IMR-90 (cell line): ENCODE data around the gene F10. TPM values are rescaled to one million over a fixed set of nuclear protein-coding genes. Genes with fewer than 3 reads are reported as not detected.

Source experiments
- ATAC-seq: fragments of 200-7000 bp; cut with Tn5 transposase; 2 replicates; pipeline ENCODE4 v1.9.1; 2020; ENCODE audit warnings: low read depth, mild to moderate bottlenecking, moderate library complexity
- BruUV-seq: library from RNA; stranded (reverse); fragments of 400-500 nt; replicated peaks from 2 replicates; lab custom pipeline; 2021; lab: Mats Ljungman, UMichigan
- CTCF ChIA-PET: fragments of 300-600 bp; formaldehyde crosslinking; extraction: SDS; loops from one replicate; lab custom pipeline; 2021; ENCODE audit warnings: antibody characterized with exemption; lab: Yijun Ruan, JAX
- POLR2A ChIA-PET: fragments of 300-600 bp; sonication (Branson Sonifier 250); formaldehyde crosslinking; loops from one replicate; lab custom pipeline; 2022; ENCODE audit warnings: antibody characterized with exemption; ENCODE audit not compliant: unreplicated experiment; lab: Charles Lee
- DNase-seq: peaks from one replicate; pipeline ENCODE4 v3.0.0; 2013
- H2AFZ ChIP-seq: replicated peaks from 2 replicates; pipeline ENCODE3; 2013; ENCODE audit warnings: low read length, mild to moderate bottlenecking; ENCODE audit not compliant: poor library complexity
- H2AK5ac ChIP-seq: 2 replicates; pipeline ENCODE4 v1.6.1; 2013; ENCODE audit warnings: low read depth, low read length, inconsistent platforms
- H2AK9ac ChIP-seq: replicated peaks from 2 replicates; pipeline ENCODE3; 2013; ENCODE audit warnings: mild to moderate bottlenecking, low read depth, low read length, moderate library complexity; ENCODE audit not compliant: poor library complexity
- H2BK120ac ChIP-seq: 2 replicates; pipeline ENCODE4 v1.6.1; 2013; ENCODE audit warnings: low read depth, low read length, inconsistent platforms
- H2BK15ac ChIP-seq: 3 replicates; pipeline ENCODE4 v1.6.1; 2013; ENCODE audit warnings: low read depth, low read length, inconsistent platforms
- H2BK20ac ChIP-seq: 2 replicates; pipeline ENCODE4 v1.6.1; 2013; ENCODE audit warnings: low read depth, mild to moderate bottlenecking, inconsistent platforms, low read length, moderate library complexity
- H2BK5ac ChIP-seq: 2 replicates; pipeline ENCODE4 v1.6.1; 2013; ENCODE audit warnings: mild to moderate bottlenecking, low read depth, low read length, inconsistent platforms; ENCODE audit not compliant: poor library complexity, severe bottlenecking
- H3K14ac ChIP-seq: replicated peaks from 2 replicates; pipeline ENCODE4 v1.6.1; 2013; ENCODE audit warnings: low read depth, low read length, inconsistent platforms
- H3K18ac ChIP-seq: 2 replicates; pipeline ENCODE4 v1.6.1; 2013; ENCODE audit warnings: low read depth, low read length, control low read depth
- H3K23ac ChIP-seq: 2 replicates; pipeline ENCODE4 v1.6.1; 2013; ENCODE audit warnings: low read depth, low read length, inconsistent platforms
- H3K27ac ChIP-seq: 2 replicates; pipeline ENCODE4 v1.5.1; 2013; ENCODE audit warnings: mild to moderate bottlenecking, control low read depth, low read length; ENCODE audit not compliant: insufficient read depth
- H3K27me3 ChIP-seq: 2 replicates; pipeline ENCODE4 v1.6.1; 2013; ENCODE audit warnings: low read length; ENCODE audit not compliant: control insufficient read depth, insufficient read depth
- H3K36me3 ChIP-seq: 2 replicates; pipeline ENCODE4 v1.6.1; 2013; ENCODE audit warnings: low read length, mixed read lengths; ENCODE audit not compliant: control insufficient read depth, insufficient read depth
- H3K4ac ChIP-seq: 2 replicates; pipeline ENCODE4 v1.6.1; 2013; ENCODE audit warnings: low read depth, low read length, inconsistent platforms
- H3K4me1 ChIP-seq: 2 replicates; pipeline ENCODE4 v1.6.1; 2013; ENCODE audit warnings: low read length, mixed read lengths; ENCODE audit not compliant: control insufficient read depth, insufficient read depth
- H3K4me2 ChIP-seq: 2 replicates; pipeline ENCODE4 v1.6.1; 2013; ENCODE audit warnings: low read depth, mild to moderate bottlenecking, control low read depth, low read length, moderate library complexity
- H3K4me3 ChIP-seq: 2 replicates; pipeline ENCODE4 v1.5.1; 2013; ENCODE audit warnings: low read depth, mild to moderate bottlenecking, control low read depth, low read length, moderate library complexity; ENCODE audit not compliant: insufficient read depth
- H3K56ac ChIP-seq: 2 replicates; pipeline ENCODE4 v1.6.1; 2013; ENCODE audit warnings: low read length, inconsistent platforms; ENCODE audit not compliant: insufficient read depth; ENCODE audit errors: extremely low read depth
- H3K79me1 ChIP-seq, 2 experiments: 2 replicates each; pipeline ENCODE4 v1.6.1; 2013; ENCODE audit warnings: low read length in 2 of 2, inconsistent platforms in 1 of 2, low read depth in 1 of 2
- H3K9ac ChIP-seq: 2 replicates; pipeline ENCODE4 v1.6.1; 2013; ENCODE audit warnings: low read depth, low read length, control low read depth
- H3K9me1 ChIP-seq: 2 replicates; pipeline ENCODE4 v1.6.1; 2013; ENCODE audit warnings: low read length, inconsistent platforms; ENCODE audit not compliant: insufficient read depth
- H3K9me3 ChIP-seq: 2 replicates; pipeline ENCODE4 v1.6.1; 2013; ENCODE audit warnings: low read length; ENCODE audit not compliant: control insufficient read depth, insufficient read depth
- H4K20me1 ChIP-seq: 2 replicates; pipeline ENCODE4 v1.6.1; 2013; ENCODE audit warnings: low read length, inconsistent platforms; ENCODE audit not compliant: insufficient read depth
- H4K5ac ChIP-seq: 2 replicates; pipeline ENCODE4 v1.6.1; 2013; ENCODE audit warnings: mild to moderate bottlenecking, low read depth, low read length, control low read depth
- H4K8ac ChIP-seq, 2 experiments: 2 replicates each; pipeline ENCODE4 v1.6.1; 2013; ENCODE audit warnings: low read depth in 2 of 2, low read length in 2 of 2, control low read depth in 1 of 2, inconsistent platforms in 1 of 2
- H4K91ac ChIP-seq: 2 replicates; pipeline ENCODE4 v1.6.1; 2013; ENCODE audit warnings: low read depth, low read length, inconsistent platforms; ENCODE audit not compliant: insufficient read depth
- BHLHE40 ChIP-seq: fragments of 150-350 bp; IDR thresholded peaks from 2 replicates; pipeline ENCODE4 v1.6.1; 2016; ENCODE audit warnings: mild to moderate bottlenecking, low read depth, low read length
- CEBPB ChIP-seq: IDR thresholded peaks from 2 replicates; pipeline ENCODE4 v1.6.1; 2012; ENCODE audit warnings: low read depth, low read length, improper control_type of control experiment
- CTCF ChIP-seq: conservative IDR thresholded peaks from 2 replicates; pipeline ENCODE4 v1.5.1; 2012; ENCODE audit warnings: mild to moderate bottlenecking, low read depth, low read length, improper control_type of control experiment
- FOS ChIP-seq: fragments of 150-350 bp; IDR thresholded peaks from 2 replicates; pipeline ENCODE4 v1.6.1; 2016; ENCODE audit warnings: low read depth, low read length
- MAFK ChIP-seq: IDR thresholded peaks from 2 replicates; pipeline ENCODE4 v1.6.1; 2012; ENCODE audit warnings: low read depth, low read length, improper control_type of control experiment
- NFE2L2 ChIP-seq: fragments of 150-350 bp; IDR thresholded peaks from 2 replicates; pipeline ENCODE4 v1.6.1; 2016; ENCODE audit warnings: low read depth, mild to moderate bottlenecking, low read length
- RCOR1 ChIP-seq: IDR thresholded peaks from 2 replicates; pipeline ENCODE4 v1.6.1; 2012; ENCODE audit warnings: mild to moderate bottlenecking, low read length, improper control_type of control experiment; ENCODE audit not compliant: insufficient replicate concordance
- SMC3 ChIP-seq: fragments of 150-350 bp; IDR thresholded peaks from 2 replicates; pipeline ENCODE4 v1.6.1; 2016; ENCODE audit warnings: low read depth, mild to moderate bottlenecking, antibody characterized with exemption, low read length, moderate library complexity
- WGBS, 2 experiments: methylation state at CpG; one replicate each; pipeline versions ENCODE4 v1.1.5 to v1.1.7; 2013; ENCODE audit warnings: missing lambda C conversion rate in 2 of 2; ENCODE audit not compliant: insufficient read length in 1 of 2; ENCODE audit errors: extremely low coverage in 2 of 2; 5-methylcytosine and 5-hydroxymethylcytosine counted together
- dilution Hi-C: fragments of 300-500 bp; cut with HindIII; formaldehyde crosslinking; loops from one replicate; pipeline ENCODE4 v1.14.3; 2018; ENCODE audit warnings: low sequenced_read_pairs; ENCODE audit not compliant: unreplicated experiment
- in situ Hi-C: fragments of 300-500 bp; cut with MboI; formaldehyde crosslinking; loops from 3 replicates; pipeline ENCODE4 v1.14.3; 2019; ENCODE audit warnings: low sequenced_read_pairs, inconsistent platforms, mixed read lengths
- intact Hi-C: fragments of 100-400 bp; cut with micrococcal nuclease; formaldehyde crosslinking; loops from 2 replicates; pipeline ENCODE4 v1.10.0; 2022
- polyA plus RNA-seq, 3 experiments: library from polyadenylated mRNA; depleted of rRNA; stranded (reverse); fragments of >200 nt; gene quantifications; 2 replicates each; pipeline ENCODE4 v1.2.3, GENCODE V29; 2012; ENCODE audit warnings: low replicate concordance in 1 of 3
- total RNA-seq: library from RNA; depleted of rRNA; stranded (reverse); fragments of >200 nt; gene quantifications from 2 replicates; pipeline ENCODE4 v1.2.3, GENCODE V29; 2012
- TF ChIP-seq, protein P1 (sequence below): fragments of 150-350 bp; IDR thresholded peaks from 2 replicates; pipeline ENCODE4 v1.6.1; 2017; ENCODE audit warnings: mild to moderate bottlenecking, antibody characterized with exemption, low read length, low read depth

F10 gene
- total and polyA plus RNA-seq, 2 of the 4 experiments (the other 2 are of a cell fraction): 9.1 to 19.5 TPM

- TF ChIP-seq, protein P1, sequence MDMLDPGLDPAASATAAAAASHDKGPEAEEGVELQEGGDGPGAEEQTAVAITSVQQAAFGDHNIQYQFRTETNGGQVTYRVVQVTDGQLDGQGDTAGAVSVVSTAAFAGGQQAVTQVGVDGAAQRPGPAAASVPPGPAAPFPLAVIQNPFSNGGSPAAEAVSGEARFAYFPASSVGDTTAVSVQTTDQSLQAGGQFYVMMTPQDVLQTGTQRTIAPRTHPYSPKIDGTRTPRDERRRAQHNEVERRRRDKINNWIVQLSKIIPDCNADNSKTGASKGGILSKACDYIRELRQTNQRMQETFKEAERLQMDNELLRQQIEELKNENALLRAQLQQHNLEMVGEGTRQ: no peak
- TF ChIP-seq RCOR1 (no peak), FOS (no peak), CTCF (no peak), CEBPB (no peak), BHLHE40 (no peak), NFE2L2 (no peak), MAFK (no peak), SMC3 (no peak)
- no peak overlapping the region for H3K4me2 ChIP-seq
- intact Hi-C loops: no loop called here
- H3K9ac ChIP-seq: no peak overlapping the region
- H3K27me3 ChIP-seq: peaks cover 15% of the 10 kb centered on the region
- no peak overlapping the region for H3K18ac ChIP-seq
- in situ Hi-C loops: no loop called here
- ATAC-seq (no peak), DNase-seq (no peak)
- no peak overlapping the region for H4K5ac ChIP-seq
- H3K4me1 ChIP-seq: peaks cover 3% of the 10 kb centered on the region; the same call in 1 of the 2 replicates
- H4K20me1 ChIP-seq: no peaks in the 10 kb centered on the region
- peaks cover 2% of the 10 kb centered on the region; the same call in 1 of the 2 replicates for H3K9me1 ChIP-seq
- no TSS peak for BruUV-seq
- 94% methylated on average over 3 of the region's 9 CpGs; no CpG with 5 or more reads in 1 of the 2 experiments for WGBS, 2 experiments
- H2AFZ ChIP-seq: no peak overlapping the region
- H2AK5ac ChIP-seq: no peak overlapping the region
- POLR2A ChIA-PET: no interaction called here
- no peak overlapping the region for H4K91ac ChIP-seq
- H3K56ac ChIP-seq: no peak overlapping the region
- no peak overlapping the region for H2BK20ac ChIP-seq
- no peaks in the 10 kb centered on the region for H3K9me3 ChIP-seq
- no peak overlapping the region for H3K4me3 ChIP-seq
- H3K14ac ChIP-seq: no peak overlapping the region
- CTCF ChIA-PET: no interaction called here
- no peak overlapping the region for H3K23ac ChIP-seq
- no peak overlapping the region for H3K27ac ChIP-seq
- dilution Hi-C loops: no loop called here
- no peaks in the 10 kb centered on the region for H3K36me3 ChIP-seq
- no peak overlapping the region for H2BK5ac ChIP-seq
- H3K79me1 ChIP-seq: no peaks in the 10 kb centered on the region
- no peak overlapping the region for H4K8ac ChIP-seq
- H3K4ac ChIP-seq: no peak overlapping the region
- no peak overlapping the region for H2BK15ac ChIP-seq
- H2BK120ac ChIP-seq: no peak overlapping the region
- H2AK9ac ChIP-seq: no peak overlapping the region
These were observed 19.0 kb upstream of the F10 start for GRCh38 chr13:113103646-113104045.
